GM19043 (cell line): ENCODE measurements around the gene RGMA.
"Not testable (repeated sequence)": the region's sequence is repeated elsewhere in the genome, so short reads cannot be mapped to it uniquely, and the experiment has no call there.

Experiments used
- ATAC-seq: cut with Tn5 transposase; IDR thresholded peaks from one replicate; pipeline ENCODE4 v1.9.1; 2021; ENCODE audit warnings: low read depth; ENCODE audit not compliant: unreplicated experiment

The RGMA gene

DNA sequence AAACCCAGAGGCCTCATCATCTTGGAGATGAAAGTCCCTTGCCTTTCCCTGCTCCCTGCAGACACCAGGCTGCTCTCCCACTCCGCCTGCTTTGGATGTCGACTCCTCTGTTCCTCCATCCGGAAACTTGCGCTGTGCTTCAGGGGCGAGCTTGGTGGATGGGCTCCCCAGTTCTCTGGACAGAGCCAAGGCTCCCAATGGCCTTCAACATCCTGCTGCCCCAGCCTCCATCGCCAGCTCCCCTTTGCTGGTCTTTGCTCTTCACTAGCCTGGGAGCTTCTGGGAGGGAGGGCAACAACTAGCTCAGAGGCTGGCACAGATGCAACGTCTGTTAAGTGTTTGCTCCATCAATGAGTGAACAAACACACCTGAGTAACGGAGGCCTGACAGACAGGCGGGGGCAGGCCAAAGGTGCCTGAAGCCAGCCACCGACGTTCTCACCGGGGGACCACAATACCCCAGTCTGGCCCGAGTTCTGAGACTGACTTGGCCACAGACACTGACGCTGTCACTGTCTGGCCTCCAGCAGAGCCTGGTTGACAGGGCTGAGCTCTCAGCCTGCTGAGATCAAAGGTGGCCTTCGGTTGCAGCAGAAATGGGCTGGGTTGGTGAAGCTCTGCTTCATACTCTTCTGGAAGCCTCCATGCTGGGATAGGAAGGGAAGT lies 39.0 kb downstream of the RGMA start:
- no peak for ATAC-seq

DNA sequence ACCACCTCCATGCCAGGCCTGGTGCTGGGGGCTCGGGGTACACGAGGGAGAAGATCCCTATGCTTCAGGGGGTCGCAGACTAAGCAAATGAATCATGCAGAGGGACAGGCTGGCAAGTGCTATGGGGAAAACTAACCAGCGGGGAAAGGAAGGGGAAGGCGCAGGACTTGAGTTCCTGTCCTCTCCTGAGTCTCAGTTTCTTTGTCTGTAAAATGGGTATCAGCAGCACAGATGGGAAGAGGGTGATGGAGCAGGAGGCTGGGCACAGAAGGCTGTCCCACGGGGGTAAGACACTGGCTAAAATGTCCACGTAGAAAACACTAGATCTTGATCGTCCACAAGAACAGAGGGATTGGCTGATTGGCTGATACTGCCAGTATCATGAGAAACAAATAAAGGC lies 39.8 kb downstream of the RGMA start:
- ATAC-seq: no peak

GRCh38 chr15:93048759-93049161 lies 40.3 kb downstream of the RGMA start:
- ATAC-seq: no peak

DNA sequence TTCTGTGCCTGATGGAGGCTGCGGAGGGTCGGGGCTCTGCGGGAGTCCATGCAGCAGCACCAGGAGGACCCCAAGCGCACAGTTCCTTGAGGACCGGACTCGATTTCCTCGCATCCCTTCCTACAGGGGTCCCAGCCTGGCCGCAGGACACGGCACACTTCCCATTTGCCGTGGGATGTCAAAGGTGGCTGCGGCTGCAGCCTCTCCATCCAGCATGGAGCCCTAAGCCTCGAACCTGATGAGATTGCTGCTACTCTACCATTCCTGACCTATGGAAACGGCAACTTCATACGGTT lies 40.6 kb downstream of the RGMA start:
- no peak for ATAC-seq

DNA sequence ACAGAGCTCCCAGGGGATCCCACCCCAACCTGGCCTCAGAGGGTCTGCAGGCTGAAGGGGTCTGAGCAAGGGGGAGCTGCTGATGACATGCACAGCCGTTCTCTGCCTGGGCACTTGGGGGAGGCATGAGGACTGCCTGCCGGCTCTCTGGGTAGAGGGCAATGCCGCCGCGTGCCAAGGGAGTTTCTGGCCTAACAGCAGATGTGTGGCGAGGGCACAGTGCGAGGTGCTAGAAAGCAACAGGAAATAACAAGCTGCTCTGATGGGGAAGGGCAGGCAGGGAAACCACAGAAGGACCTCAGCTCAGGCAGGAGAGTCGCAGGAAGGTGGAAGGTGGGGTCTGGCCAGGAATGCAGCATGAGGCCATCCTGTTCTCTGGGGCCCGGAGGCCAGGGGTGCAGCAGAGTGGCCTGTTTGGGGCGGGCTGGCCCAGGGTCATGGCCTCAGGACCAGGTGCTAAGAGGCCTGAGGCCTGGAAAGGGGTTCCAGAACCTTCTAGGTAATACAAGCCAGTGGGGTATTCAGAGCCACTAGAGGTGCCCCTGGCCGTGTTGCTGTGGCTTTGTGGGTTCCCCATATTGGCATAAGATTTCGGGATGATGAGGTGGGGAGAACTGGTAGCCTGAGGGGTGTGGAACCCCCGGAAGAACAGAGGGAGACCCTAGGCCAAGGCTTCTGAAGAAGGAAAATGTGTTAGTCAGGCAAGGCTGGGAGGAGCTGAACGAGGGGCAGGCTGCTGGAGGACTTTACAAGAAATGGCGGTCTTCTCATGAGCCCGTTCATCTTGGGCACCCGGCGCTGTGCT lies 41.2 kb downstream of the RGMA start:
- no peak for ATAC-seq

DNA sequence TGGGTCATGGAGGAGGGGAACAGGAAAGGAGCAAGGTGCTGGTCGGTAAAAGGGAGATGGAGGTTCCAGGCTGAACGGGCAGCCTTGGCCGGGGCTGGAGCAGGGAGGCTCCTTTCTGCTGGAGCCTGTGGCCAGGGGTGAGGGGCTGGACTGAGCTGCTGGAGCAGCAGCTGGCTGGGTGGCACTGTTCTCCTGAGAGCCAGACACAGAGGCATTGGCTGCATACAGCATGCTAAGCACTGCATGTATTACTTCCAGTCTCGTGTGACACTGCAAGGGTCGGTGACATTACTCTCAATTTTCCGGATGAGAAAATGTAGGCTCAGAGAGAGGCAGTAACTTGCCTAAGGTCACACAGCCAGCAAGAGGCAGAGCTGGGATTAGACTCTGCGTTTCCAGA lies 42.3 kb downstream of the RGMA start:
- ATAC-seq: no peak

- ATAC-seq: no peak
Measured at GRCh38 chr15:93046120-93046519, 42.9 kb downstream of the RGMA start.

GRCh38 chr15:93045191-93045785 lies 43.7 kb downstream of the RGMA start:
- ATAC-seq: no peak

- no peak for ATAC-seq
Measured at GRCh38 chr15:93044301-93045190, 44.5 kb downstream of the RGMA start.

GRCh38 chr15:93043621-93044300 lies 45.2 kb downstream of the RGMA start:
- ATAC-seq: no peak

DNA sequence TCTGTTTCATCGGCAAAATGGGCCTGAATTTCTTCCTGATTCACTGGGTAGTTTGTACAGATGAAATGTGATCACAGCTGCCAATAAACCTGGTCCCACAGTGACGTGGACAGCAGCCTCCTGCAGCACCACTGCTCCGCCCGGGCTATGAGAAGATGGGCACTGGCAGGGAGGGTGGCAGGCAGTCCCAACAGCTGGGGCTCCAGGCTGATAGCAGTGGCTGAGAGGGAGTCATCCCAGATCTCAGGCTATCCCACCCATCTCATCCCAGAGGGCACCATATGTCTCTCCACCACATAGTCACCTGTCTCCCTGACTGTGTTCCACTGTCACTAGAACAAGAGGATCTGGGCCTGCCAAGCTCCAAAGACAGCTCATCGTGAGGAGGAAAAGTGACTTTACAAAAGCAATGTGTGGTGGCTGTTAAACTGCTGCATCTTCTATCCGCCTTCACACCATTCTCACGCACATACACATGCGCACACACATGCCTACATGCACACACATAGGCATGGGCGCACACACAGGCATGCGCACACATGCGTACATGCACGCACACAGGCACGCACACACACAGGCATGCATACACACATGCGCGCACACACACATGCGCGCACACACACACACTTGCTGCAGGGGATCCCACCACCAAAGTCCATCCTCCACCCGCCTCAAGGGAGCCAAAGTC lies 46.2 kb downstream of the RGMA start:
- ATAC-seq: no peak

DNA sequence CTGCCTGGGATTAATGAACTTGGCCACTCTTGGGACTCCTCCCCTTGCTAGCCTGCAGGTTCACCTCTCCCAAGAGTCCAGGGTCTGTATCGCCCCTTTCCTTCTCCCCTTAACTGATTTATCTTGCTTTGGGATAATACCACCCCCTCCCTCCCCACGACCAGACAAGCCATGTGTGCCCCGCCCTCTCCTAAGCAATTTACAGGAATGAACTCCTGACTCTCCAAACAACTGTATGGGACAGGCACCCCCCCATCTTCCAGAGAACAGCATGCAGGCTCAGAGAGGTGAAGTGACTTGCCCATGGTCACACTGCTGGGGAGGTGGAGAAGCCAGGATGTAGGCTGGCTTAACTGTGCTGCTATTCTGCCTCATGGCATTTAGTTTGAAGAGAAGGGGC lies 46.8 kb downstream of the RGMA start:
- ATAC-seq: no peak

GRCh38 chr15:93041159-93041547 lies 47.9 kb downstream of the RGMA start:
- no peak for ATAC-seq

GRCh38 chr15:93040288-93041158 lies 48.5 kb downstream of the RGMA start:
- ATAC-seq: no peak

- not testable (repeated sequence) for ATAC-seq
Measured at GRCh38 chr15:93039562-93040287, 49.3 kb downstream of the RGMA start.

- no peak for ATAC-seq
Measured at GRCh38 chr15:93037820-93038705, 50.9 kb downstream of the RGMA start.
